Effector memory CD8-positive, alpha-beta T cell (primary cell): ENCODE measurements around the gene AMTN.

Source experiments
- ATAC-seq: fragments of 150-1000 bp; cut with Tn5 transposase; replicated peaks from 2 replicates; pipeline ENCODE4 v1.10.0; 2021; ENCODE audit warnings: mild to moderate bottlenecking, moderate library complexity
- DNase-seq, 3 experiments: peaks; one replicate each; pipeline ENCODE4 v3.0.0; 2021
- H3K27ac Mint-ChIP-seq, 2 donors: one replicate each; pipeline ENCODE4 v1.8.0; 2022; ENCODE audit warnings: mild to moderate bottlenecking in 2 of 2, mixed read lengths in 2 of 2, moderate library complexity in 2 of 2
- H3K27me3 Mint-ChIP-seq, 2 donors: one replicate each; pipeline ENCODE4 v1.8.0; 2022; ENCODE audit warnings: mixed read lengths in 2 of 2
- H3K36me3 Mint-ChIP-seq: one replicate; pipeline ENCODE4 v1.8.0; 2022; ENCODE audit warnings: mild to moderate bottlenecking, moderate library complexity, mixed read lengths; ENCODE audit not compliant: insufficient read depth
- H3K4me1 Mint-ChIP-seq, 2 donors: one replicate each; pipeline ENCODE4 v1.8.0; 2022; ENCODE audit warnings: low read depth in 2 of 2, mixed read lengths in 2 of 2
- H3K4me3 Mint-ChIP-seq, 2 donors: one replicate each; pipeline ENCODE4 v1.8.0; 2022; ENCODE audit warnings: mild to moderate bottlenecking in 2 of 2, mixed read lengths in 2 of 2, moderate library complexity in 2 of 2
- H3K9me3 Mint-ChIP-seq, 2 donors: one replicate each; pipeline ENCODE4 v1.8.0; 2022; ENCODE audit warnings: mixed read lengths in 2 of 2

The AMTN gene

DNA sequence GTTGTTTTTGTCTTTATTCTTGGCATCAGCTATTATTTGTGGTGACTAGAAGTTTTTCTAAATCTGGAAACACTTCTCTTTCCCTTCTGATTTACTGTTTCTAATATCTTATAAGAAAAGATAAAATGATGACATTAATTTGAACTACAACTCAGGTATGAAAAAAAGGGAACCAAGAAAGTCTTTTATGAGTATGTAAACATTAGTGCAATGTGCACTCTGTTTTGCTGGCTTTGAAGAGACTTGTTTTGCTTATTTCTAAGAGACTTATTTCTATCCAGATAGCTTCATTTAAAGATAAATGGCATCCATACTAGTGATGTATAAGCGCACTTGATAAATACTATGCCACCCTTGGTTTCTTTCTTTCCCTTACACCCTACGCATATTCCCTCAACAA is 63.6 kb downstream of the AMTN start:
- Mint-ChIP-seq H3K4me3 (no peak overlapping the region), H3K27me3 (peaks cover 17 to 18% of the 10 kb centered on the region in 2 donors), H3K9me3 (no peaks in the 10 kb centered on the region), H3K36me3 (no peaks in the 10 kb centered on the region), H3K27ac (no peak overlapping the region), H3K4me1 (no peaks in the 10 kb centered on the region)
- DNase-seq (no peak), ATAC-seq (no peak)
